ENCODE measurements around the gene RASSF8. TPM values are rescaled to one million over a fixed set of nuclear protein-coding genes. Genes with fewer than 3 reads are reported as not detected.
A peak's percentile ranks its signal among the peaks of the same experiment; 100 is the strongest.

RASSF8 gene
- total RNA-seq (not detected), polyA plus RNA-seq (not detected), total RNA-seq (0 to 1.3 (median 0.49) reads per million in 6 experiments)

DNA sequence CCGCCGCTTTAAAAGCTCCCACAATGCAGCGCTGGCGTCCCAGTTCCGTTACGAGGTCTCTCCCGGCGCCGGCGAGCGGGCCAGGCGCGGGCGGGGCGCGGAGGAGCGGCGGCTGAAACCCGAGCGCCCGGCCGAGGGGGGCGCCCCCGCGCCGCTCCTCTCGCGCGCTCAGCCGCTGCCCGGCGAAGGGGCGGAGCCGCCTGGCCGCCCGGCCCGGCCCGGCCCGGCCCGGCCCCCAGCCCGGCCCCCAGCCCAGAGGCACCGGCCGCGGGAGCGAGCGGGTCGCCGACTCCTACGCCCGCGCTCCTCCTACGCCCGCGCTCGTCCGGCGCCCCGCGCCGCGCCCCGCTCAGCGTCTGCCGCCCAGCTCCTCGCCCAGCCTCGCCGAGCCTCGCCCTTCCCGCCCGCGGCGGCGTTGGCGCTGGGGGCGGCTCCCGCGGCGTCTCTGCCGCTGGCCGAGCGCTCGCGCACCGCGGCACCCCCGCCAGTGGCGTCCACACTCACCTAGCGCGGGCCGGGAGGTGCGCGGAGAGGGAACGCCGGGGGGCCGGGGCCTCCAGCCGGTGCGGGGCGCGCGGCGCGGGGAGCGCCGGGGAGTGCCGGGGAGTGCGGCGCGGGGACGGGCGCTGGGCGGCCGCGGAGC lies at the start of gene RASSF8:
Gene RASSF8 (plus strand): TSS at position 255 of the 643 bp plus-strand sequence. CDS start 96,662 bp downstream, outside the sequence.
- Mint-ChIP-seq H3K27ac (peak within 1 kb of the TSS in 3 of 10 donors; percentile 23 to 91 (median 27)), H3K4me3 (peak within 1 kb of the TSS; percentile 75 to 92 (median 82)), H3K36me3 (no peaks in the 10 kb centered on the region), H3K4me1 (peaks cover 2 to 23% (median 16%) of the 10 kb centered on the region in 4 donors), H3K27me3 (peaks cover 33 to 74% (median 49%) of the 10 kb centered on the region in 5 donors), H3K9me3 (peaks cover 0 to 3% (median 0%) of the 10 kb centered on the region in 9 donors)
- DNase-seq (peak in 2 of 10 donors; percentile 6 to 27), ATAC-seq (peak; percentile 43 to 49)
- POLR2A ChIA-PET, result no interaction called here

DNA sequence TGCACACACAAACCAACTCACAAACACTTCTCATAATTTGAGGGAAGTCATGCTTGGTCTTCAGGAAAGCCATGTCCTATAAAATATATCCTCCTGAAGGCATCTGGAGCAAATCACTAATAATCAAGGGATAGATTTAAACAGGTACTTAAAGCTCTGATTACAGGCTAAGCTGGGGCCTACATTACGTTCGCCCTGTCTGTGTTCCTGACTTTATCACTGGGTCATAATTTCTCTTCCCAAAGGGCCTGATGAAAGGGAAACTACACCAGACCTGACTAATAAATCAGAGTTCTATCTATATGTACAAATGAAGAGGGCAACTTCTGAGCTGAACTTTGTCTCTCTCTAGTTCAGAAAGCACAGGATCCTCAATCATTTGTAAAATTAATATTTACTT lies 43.9 kb upstream of the RASSF8 start:
- peaks cover 0 to 8% (median 3%) of the 10 kb centered on the region in 5 donors for H3K27me3 Mint-ChIP-seq
- no peak for ATAC-seq
- no peak for DNase-seq
- H3K4me3 Mint-ChIP-seq, result no peak overlapping the region
- H3K27ac Mint-ChIP-seq, result no peak overlapping the region
- no peaks in the 10 kb centered on the region for H3K4me1 Mint-ChIP-seq
- H3K9me3 Mint-ChIP-seq, result peaks cover 0 to 5% (median 0%) of the 10 kb centered on the region in 9 donors
- H3K36me3 Mint-ChIP-seq, result no peaks in the 10 kb centered on the region
- POLR2A ChIA-PET, result no interaction called here

- H3K9me3 Mint-ChIP-seq, result no peaks in the 10 kb centered on the region
- POLR2A ChIA-PET, result no interaction called here
- H3K27me3 Mint-ChIP-seq, result peaks cover 0 to 3% (median 0%) of the 10 kb centered on the region in 5 donors
- H3K36me3 Mint-ChIP-seq, result no peaks in the 10 kb centered on the region
- H3K4me1 Mint-ChIP-seq, result no peaks in the 10 kb centered on the region
- no peak for DNase-seq
- H3K4me3 Mint-ChIP-seq, result no peak overlapping the region
- H3K27ac Mint-ChIP-seq, result no peak overlapping the region
- no peak for ATAC-seq
Observed at GRCh38 chr12:25924491-25925001, 33.9 kb upstream of the RASSF8 start.

GRCh38 chr12:25925064-25925463 lies 33.4 kb upstream of the RASSF8 start:
- no peak for ATAC-seq
- no peaks in the 10 kb centered on the region for H3K4me1 Mint-ChIP-seq
- no peak for DNase-seq
- POLR2A ChIA-PET, result no interaction called here
- peaks cover 0 to 3% (median 0%) of the 10 kb centered on the region in 5 donors for H3K27me3 Mint-ChIP-seq
- no peaks in the 10 kb centered on the region for H3K9me3 Mint-ChIP-seq
- no peak overlapping the region for H3K4me3 Mint-ChIP-seq
- no peaks in the 10 kb centered on the region for H3K36me3 Mint-ChIP-seq
- peak overlapping the region in 1 of 10 donors; percentile 7 for H3K27ac Mint-ChIP-seq

- Mint-ChIP-seq H3K27me3 (peaks cover 0 to 11% (median 0%) of the 10 kb centered on the region in 5 donors), H3K27ac (no peak overlapping the region), H3K4me1 (no peaks in the 10 kb centered on the region), H3K36me3 (no peaks in the 10 kb centered on the region), H3K9me3 (no peaks in the 10 kb centered on the region), H3K4me3 (no peak overlapping the region)
- no peak for ATAC-seq
- POLR2A ChIA-PET, result no interaction called here
- no peak for DNase-seq
Observed at GRCh38 chr12:25926536-25926935, 31.9 kb upstream of the RASSF8 start.

- Mint-ChIP-seq H3K27ac (no peak overlapping the region), H3K4me1 (no peaks in the 10 kb centered on the region), H3K27me3 (peaks cover 0 to 11% (median 4%) of the 10 kb centered on the region in 5 donors), H3K4me3 (no peak overlapping the region), H3K36me3 (no peaks in the 10 kb centered on the region), H3K9me3 (no peaks in the 10 kb centered on the region)
- POLR2A ChIA-PET, result no interaction called here
- no peak for ATAC-seq
- DNase-seq, result no peak
Observed at GRCh38 chr12:25929142-25929541, 29.3 kb upstream of the RASSF8 start.

DNA sequence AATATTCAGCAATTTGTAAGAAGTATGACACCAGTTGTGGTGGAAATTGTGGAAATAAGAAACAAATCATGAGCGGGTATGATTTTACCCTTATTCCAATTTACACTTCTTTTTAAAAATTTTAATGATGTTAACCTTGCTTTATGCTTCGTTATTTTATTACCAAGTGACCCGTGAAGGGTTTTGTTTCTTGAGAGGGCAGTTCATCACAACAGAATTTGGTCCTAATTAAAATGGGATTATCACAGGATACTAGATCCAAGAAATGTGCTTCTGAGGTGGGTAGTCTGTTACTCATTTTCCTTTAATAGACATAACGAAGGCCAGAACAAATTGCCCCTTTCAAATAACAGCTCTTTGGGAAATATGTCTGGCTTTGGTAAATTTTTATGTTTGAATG lies 25.5 kb upstream of the RASSF8 start:
- Mint-ChIP-seq H3K9me3 (no peaks in the 10 kb centered on the region), H3K4me3 (no peak overlapping the region), H3K36me3 (no peaks in the 10 kb centered on the region), H3K4me1 (no peaks in the 10 kb centered on the region), H3K27ac (no peak overlapping the region), H3K27me3 (peaks cover 0 to 9% (median 4%) of the 10 kb centered on the region in 5 donors)
- ATAC-seq, result no peak
- no peak for DNase-seq
- POLR2A ChIA-PET, result no interaction called here

DNA sequence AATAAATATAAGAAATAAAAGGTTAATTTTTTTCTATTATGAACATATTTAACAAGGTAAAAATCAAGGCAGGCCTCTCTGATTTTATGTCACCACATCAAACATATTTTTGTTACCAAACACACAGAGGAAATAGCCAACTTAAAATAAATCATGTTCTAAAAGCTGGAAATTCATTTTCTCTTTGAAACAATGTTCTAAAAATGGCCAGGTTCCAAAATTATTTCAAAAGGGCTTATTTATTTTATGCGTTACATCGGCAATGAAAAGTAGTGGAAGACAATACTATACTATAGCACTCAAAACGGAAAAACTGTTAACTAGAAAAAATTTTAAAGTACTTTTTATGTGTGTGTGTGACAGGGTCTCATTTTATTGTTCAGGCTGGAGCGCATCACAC lies 24.0 kb upstream of the RASSF8 start:
- Mint-ChIP-seq H3K36me3 (no peaks in the 10 kb centered on the region), H3K9me3 (no peaks in the 10 kb centered on the region), H3K27ac (no peak overlapping the region), H3K27me3 (peaks cover 0 to 9% (median 4%) of the 10 kb centered on the region in 5 donors), H3K4me1 (no peaks in the 10 kb centered on the region), H3K4me3 (no peak overlapping the region)
- ATAC-seq (no peak), DNase-seq (no peak)
- POLR2A ChIA-PET, result interaction anchor here (0.7 kb wide), 1 partner anchor 883 kb away, joined by 4 read pairs; no protein-coding TSS in a partner anchor

- H3K9me3 Mint-ChIP-seq, result peaks cover 0 to 2% (median 0%) of the 10 kb centered on the region in 9 donors
- H3K27ac Mint-ChIP-seq, result peak overlapping the region in 1 of 10 donors; percentile 0
- H3K4me1 Mint-ChIP-seq, result no peaks in the 10 kb centered on the region
- no peak for ATAC-seq
- DNase-seq, result no peak
- H3K4me3 Mint-ChIP-seq, result no peak overlapping the region
- H3K27me3 Mint-ChIP-seq, result peaks cover 0 to 6% (median 2%) of the 10 kb centered on the region in 5 donors
- POLR2A ChIA-PET, result no interaction called here
- no peaks in the 10 kb centered on the region for H3K36me3 Mint-ChIP-seq
Observed at GRCh38 chr12:25935355-25936144, 22.9 kb upstream of the RASSF8 start.

- peaks cover 0 to 6% (median 2%) of the 10 kb centered on the region in 5 donors for H3K27me3 Mint-ChIP-seq
- no peak overlapping the region for H3K4me3 Mint-ChIP-seq
- no peaks in the 10 kb centered on the region for H3K4me1 Mint-ChIP-seq
- peaks cover 0 to 9% (median 0%) of the 10 kb centered on the region in 9 donors for H3K9me3 Mint-ChIP-seq
- no peak for DNase-seq
- H3K36me3 Mint-ChIP-seq, result no peaks in the 10 kb centered on the region
- no peak overlapping the region for H3K27ac Mint-ChIP-seq
- POLR2A ChIA-PET, result no interaction called here
- no peak for ATAC-seq
Observed at GRCh38 chr12:25937096-25937495, 21.4 kb upstream of the RASSF8 start.

GRCh38 chr12:25938581-25938980 lies 19.9 kb upstream of the RASSF8 start:
- no peak for ATAC-seq
- no peaks in the 10 kb centered on the region for H3K4me1 Mint-ChIP-seq
- peaks cover 0 to 9% (median 0%) of the 10 kb centered on the region in 9 donors for H3K9me3 Mint-ChIP-seq
- peaks cover 0 to 13% (median 3%) of the 10 kb centered on the region in 5 donors for H3K27me3 Mint-ChIP-seq
- no peak for DNase-seq
- no peak overlapping the region for H3K27ac Mint-ChIP-seq
- POLR2A ChIA-PET, result no interaction called here
- no peaks in the 10 kb centered on the region for H3K36me3 Mint-ChIP-seq
- no peak overlapping the region for H3K4me3 Mint-ChIP-seq

DNA sequence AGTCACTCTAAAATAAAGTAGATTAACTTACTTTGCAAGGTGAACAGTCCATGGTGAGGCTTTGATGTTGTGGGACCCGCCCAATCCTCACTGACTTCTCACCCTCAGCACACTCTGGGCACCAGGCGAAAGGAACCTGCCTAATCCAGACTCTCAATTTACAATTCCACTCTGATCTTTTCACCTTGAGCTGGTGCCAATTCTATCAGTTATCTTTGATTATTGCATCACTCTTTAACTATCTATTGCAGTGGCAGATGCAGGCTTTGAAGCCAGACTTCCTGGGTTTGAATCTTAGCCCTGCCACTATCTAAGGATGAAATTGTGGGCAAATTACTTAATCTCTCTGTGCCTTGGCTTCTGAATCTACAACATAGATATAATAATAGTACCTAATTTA lies 18.9 kb upstream of the RASSF8 start:
- H3K36me3 Mint-ChIP-seq, result no peaks in the 10 kb centered on the region
- H3K4me3 Mint-ChIP-seq, result no peak overlapping the region
- peaks cover 0 to 13% (median 1%) of the 10 kb centered on the region in 5 donors for H3K27me3 Mint-ChIP-seq
- no peak overlapping the region for H3K27ac Mint-ChIP-seq
- ATAC-seq (no peak), DNase-seq (no peak)
- no peaks in the 10 kb centered on the region for H3K4me1 Mint-ChIP-seq
- H3K9me3 Mint-ChIP-seq, result peaks cover 0 to 9% (median 0%) of the 10 kb centered on the region in 9 donors
- POLR2A ChIA-PET, result no interaction called here

- POLR2A ChIA-PET, result no interaction called here
- DNase-seq (no peak), ATAC-seq (no peak)
- Mint-ChIP-seq H3K4me1 (no peaks in the 10 kb centered on the region), H3K4me3 (no peak overlapping the region), H3K27me3 (peaks cover 0 to 17% (median 1%) of the 10 kb centered on the region in 5 donors), H3K36me3 (no peaks in the 10 kb centered on the region), H3K27ac (no peak overlapping the region), H3K9me3 (peaks cover 0 to 9% (median 0%) of the 10 kb centered on the region in 9 donors)
Observed at GRCh38 chr12:25940886-25941285, 17.6 kb upstream of the RASSF8 start.
